Bronchial epithelial cell (primary cell): Measurements from ENCODE around the gene PVALB. TPM values are rescaled to one million over a fixed set of nuclear protein-coding genes. Genes with fewer than 3 reads are reported as not detected.
A peak's percentile ranks its signal among the peaks of the same experiment; 100 is the strongest.

Experiments used
- DNase-seq: peaks from one replicate; pipeline ENCODE4 v3.0.0-alpha.2; 2010; ENCODE audit warnings: low read depth
- FAIRE-seq: peaks from 2 replicates; lab custom pipeline; 2011; peaks lifted over from hg19 to GRCh38; lab: Jason Lieb, UNC
- H3K27me3 ChIP-seq: 2 replicates; pipeline ENCODE4 v1.5.1; 2011; ENCODE audit warnings: low read length; ENCODE audit not compliant: control insufficient read depth, insufficient read depth
- H3K36me3 ChIP-seq: 2 replicates; pipeline ENCODE4 v1.5.1; 2011; ENCODE audit warnings: low read length; ENCODE audit not compliant: control insufficient read depth, insufficient read depth
- H3K4me3 ChIP-seq: 2 replicates; pipeline ENCODE4 v1.5.1; 2011; ENCODE audit warnings: mild to moderate bottlenecking, low read depth, low read length, control low read depth
- total RNA-seq: library from RNA; depleted of rRNA; stranded (reverse); fragments of >200 nt; gene quantifications from 2 replicates; pipeline ENCODE4 v1.2.1, GENCODE V29; 2014
- TF ChIP-seq, protein P1 (sequence below): IDR thresholded peaks from 2 replicates; pipeline ENCODE4 v1.5.1; 2011; ENCODE audit warnings: mild to moderate bottlenecking, moderate library complexity, low read length, control low read depth, inconsistent platforms; ENCODE audit not compliant: insufficient read depth, severe bottlenecking

The PVALB gene
- total RNA-seq, 1 donor from 2014 or later, result not detected

DNA sequence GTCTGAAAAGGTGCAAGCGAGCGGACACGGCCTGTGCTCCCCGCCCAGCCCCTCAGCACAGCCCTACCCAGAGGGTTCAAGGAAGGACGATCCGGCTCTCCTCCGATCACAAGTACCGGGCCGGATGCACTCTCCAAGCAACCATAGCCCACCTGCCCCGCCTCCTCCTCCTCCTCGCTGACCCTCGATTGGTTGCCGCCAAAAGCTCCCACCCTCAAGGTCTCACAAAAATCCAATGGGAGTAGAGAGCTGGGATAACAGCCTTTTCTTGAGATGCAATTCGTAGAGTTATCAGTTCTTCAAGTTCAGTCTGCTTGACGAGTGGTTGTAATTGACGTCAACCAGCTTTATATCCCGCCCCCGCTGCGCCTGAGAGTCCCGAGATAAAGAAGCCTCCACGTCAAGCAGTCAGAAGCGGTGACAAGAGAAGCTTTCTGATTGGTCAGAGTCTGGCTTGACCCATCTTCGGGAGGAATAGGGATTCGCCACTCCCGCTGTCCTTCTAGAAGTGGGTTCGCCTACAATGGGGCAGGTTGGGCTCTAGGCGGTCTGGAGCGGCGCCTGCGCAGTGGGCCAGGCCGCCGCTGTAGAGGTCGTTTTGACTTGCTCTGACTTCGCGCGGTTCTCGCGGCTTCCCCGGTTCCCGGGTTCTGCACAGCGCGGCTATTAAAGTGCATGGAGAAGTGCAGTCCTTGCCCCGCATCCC is 40.7 kb downstream of the PVALB start, which contains the start of gene IFT27:
IFT27 (minus strand) TSS at position 156 of the 706 bp plus-strand sequence. CDS start 412 bp downstream, outside the sequence.
- no peaks in the 10 kb centered on the region for H3K27me3 ChIP-seq
- FAIRE-seq, result peak; percentile 98

DNA sequence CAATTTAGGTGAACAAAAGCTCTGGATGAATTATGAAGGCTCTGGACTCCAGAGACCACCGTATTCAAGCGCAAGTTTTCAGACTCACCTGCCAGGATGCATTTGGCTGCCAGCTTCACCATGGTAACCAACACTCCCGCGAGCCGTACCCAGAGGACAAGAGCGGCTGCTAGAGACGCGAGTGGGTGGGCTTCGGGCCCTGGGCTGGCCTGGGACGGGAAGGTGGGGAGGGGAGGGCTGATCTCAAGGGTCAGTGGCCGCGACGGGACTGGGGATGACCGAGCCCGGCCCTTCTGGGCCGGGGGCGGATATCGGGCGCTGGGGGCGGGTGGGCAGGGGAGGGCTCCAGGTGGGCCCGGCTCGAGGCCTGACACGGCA is 41.3 kb downstream of the PVALB start:
- FAIRE-seq (no peak), DNase-seq (no peak)
- TF ChIP-seq, protein P1, sequence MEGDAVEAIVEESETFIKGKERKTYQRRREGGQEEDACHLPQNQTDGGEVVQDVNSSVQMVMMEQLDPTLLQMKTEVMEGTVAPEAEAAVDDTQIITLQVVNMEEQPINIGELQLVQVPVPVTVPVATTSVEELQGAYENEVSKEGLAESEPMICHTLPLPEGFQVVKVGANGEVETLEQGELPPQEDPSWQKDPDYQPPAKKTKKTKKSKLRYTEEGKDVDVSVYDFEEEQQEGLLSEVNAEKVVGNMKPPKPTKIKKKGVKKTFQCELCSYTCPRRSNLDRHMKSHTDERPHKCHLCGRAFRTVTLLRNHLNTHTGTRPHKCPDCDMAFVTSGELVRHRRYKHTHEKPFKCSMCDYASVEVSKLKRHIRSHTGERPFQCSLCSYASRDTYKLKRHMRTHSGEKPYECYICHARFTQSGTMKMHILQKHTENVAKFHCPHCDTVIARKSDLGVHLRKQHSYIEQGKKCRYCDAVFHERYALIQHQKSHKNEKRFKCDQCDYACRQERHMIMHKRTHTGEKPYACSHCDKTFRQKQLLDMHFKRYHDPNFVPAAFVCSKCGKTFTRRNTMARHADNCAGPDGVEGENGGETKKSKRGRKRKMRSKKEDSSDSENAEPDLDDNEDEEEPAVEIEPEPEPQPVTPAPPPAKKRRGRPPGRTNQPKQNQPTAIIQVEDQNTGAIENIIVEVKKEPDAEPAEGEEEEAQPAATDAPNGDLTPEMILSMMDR, result no peak

More for the DNA sequence above, 40.7 kb downstream of the PVALB start, which contains the start of gene IFT27:
- Histone ChIP-seq H3K4me3 (peak within 1 kb of the TSS; percentile 59), H3K36me3 (no peaks in the 10 kb centered on the region)
- TF ChIP-seq, protein P1, result no peak
- DNase-seq, result peak; percentile 100

DNA sequence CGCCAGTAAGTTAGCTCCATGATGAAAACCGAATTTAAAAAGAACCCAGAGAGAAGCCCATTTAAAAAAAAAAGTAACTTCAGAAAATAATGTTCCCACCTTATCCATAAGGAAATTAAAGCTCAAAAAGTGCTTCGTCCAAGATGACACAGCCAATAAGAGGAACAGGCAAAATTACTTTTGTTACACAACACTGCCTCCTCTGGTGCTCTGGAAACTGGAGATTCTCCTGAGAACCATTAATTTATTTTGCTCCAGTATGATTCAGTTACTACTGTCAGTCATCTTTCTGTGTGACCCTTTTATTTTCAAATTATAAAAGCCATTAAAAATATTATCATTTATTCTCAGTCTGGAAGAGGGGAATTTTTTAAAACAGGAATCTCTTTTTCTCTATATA is 42.9 kb downstream of the PVALB start:
- Histone ChIP-seq H3K4me3 (no peak overlapping the region), H3K36me3 (no peaks in the 10 kb centered on the region), H3K27me3 (no peaks in the 10 kb centered on the region)
- DNase-seq (peak; percentile 53), FAIRE-seq (no peak)
- TF ChIP-seq, protein P1, result peak; percentile 37

More for the DNA sequence above, 41.3 kb downstream of the PVALB start:
- H3K4me3 ChIP-seq, result peak overlapping the region; percentile 59
- H3K36me3 ChIP-seq, result no peaks in the 10 kb centered on the region
- H3K27me3 ChIP-seq, result no peaks in the 10 kb centered on the region

DNA sequence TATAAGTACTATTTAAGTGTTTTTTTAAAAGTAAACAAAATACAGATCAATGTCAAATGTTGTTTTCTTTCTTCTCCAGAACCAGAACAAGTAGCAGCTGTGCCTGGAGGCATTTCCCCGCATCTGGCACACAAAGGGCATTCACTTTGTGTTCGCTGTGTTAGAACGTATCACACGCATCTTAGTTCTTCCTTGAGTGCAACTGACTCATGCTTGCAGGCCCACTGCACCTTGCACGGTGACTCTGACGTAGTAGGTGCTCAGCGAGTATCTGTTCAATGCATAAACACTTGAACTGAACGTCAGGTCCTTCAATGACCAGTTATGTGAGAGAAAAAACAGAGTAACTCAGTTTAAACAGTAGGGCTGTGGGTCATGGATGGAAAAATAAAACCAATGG is 44.4 kb downstream of the PVALB start:
- DNase-seq, result no peak
- H3K36me3 ChIP-seq, result no peaks in the 10 kb centered on the region
- H3K4me3 ChIP-seq, result no peak overlapping the region
- no peak for FAIRE-seq
- TF ChIP-seq, protein P1, result no peak
- H3K27me3 ChIP-seq, result no peaks in the 10 kb centered on the region

DNA sequence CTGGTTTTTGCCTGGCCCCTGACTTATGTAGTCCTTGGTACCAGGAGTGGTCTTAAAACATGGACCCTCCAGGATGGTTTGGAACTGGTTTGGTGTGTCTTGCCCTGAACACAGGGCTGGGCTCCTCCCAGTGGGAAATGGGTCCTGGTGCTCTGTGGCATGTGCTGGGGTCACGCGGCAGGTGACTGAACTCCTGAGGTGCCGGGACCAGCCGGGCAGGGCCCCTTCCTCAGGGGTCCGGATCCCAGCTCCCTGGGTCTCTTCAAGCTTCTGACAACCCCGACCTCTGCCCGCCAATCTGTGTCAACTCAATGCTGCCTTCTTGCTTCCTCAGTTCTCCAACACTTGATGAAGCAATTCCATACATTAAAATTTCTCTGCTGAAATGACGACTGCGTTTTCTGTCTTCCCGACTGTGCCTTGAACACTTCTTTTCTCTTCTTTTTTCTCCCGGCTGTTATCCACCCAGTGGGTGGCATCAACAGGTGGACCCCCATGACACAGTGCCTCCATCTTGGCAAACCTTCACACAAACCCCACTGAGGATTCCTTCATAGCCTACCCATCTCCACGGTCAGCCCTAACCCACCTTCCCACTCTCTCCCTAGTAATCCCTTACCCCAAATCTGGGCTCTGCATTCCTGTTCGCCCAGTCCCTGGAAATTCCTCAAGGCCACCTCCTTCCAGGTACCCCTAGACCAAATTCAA is 45.3 kb downstream of the PVALB start:
- FAIRE-seq (peak; percentile 28), DNase-seq (no peak)
- H3K4me3 ChIP-seq, result no peak overlapping the region
- no peaks in the 10 kb centered on the region for H3K36me3 ChIP-seq
- TF ChIP-seq, protein P1, result no peak
- H3K27me3 ChIP-seq, result no peaks in the 10 kb centered on the region
